WI38 (cell line): ENCODE measurements around the gene SLC18A2.

Experiments used
- H3K4me3 ChIP-seq: 2 replicates; pipeline ENCODE4 v1.5.1; 2011; ENCODE audit warnings: low read depth, mild to moderate bottlenecking, control low read depth, low read length
- CTCF ChIP-seq: IDR thresholded peaks from 2 replicates; pipeline ENCODE4 v1.5.1; 2012; ENCODE audit warnings: low read depth, mild to moderate bottlenecking, control low read depth, low read length

SLC18A2 gene

DNA sequence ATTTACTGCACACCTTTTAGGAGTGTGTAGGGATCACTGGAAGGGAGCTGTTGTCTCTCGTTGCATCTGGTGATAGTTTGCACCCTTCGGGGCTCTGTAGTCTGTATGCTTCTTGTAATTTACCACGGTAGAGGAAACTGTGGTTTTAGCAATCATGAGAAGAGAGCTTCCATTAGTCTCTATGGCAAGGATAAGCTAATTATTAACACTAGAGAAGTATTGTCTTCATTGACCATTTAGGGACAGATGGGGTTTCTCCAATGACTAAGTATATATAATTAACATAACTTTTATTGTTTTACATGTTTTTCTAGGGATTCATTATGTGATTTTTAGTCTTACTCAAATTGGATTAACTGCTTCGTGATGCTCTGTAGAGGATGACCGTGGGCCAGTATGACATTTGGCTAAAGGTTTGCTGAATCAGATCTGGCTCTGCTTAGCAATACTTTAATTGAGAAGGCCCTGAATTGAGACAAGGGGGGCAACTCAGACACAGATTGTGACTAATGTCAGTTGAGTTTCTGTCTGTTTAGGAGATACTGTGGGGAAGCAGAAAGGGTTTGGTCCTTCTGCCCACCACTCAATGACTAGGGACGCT, 8.7 kb downstream of the SLC18A2 start:
- TF ChIP-seq CTCF: no peak
- no peak overlapping the region for H3K4me3 ChIP-seq

- no peak overlapping the region for H3K4me3 ChIP-seq
- no peak for TF ChIP-seq CTCF
Observed at GRCh38 chr10:117250411-117250810, 9.5 kb downstream of the SLC18A2 start.

- H3K4me3 ChIP-seq: no peak overlapping the region
- TF ChIP-seq CTCF: no peak
Observed at GRCh38 chr10:117253908-117254307, 13.0 kb downstream of the SLC18A2 start.

DNA sequence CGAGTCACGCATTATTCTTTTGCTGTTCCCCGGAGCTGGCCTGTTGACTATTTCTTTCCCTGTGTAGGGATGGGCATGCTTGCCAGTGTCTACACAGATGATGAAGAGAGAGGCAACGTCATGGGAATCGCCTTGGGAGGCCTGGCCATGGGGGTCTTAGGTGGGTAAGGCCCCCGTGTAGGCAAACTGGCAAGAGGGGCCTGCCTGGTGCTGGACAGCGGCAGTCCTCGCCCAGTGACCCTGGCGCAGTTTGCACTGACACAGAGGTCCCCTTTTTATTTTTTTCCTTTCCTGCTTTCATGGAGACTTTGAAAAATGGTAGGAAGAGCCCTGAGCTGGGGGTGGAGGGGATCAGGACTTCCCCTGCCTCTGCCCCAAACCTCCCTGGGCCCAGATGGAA, 13.4 kb downstream of the SLC18A2 start:
- no peak for TF ChIP-seq CTCF
- H3K4me3 ChIP-seq: no peak overlapping the region

DNA sequence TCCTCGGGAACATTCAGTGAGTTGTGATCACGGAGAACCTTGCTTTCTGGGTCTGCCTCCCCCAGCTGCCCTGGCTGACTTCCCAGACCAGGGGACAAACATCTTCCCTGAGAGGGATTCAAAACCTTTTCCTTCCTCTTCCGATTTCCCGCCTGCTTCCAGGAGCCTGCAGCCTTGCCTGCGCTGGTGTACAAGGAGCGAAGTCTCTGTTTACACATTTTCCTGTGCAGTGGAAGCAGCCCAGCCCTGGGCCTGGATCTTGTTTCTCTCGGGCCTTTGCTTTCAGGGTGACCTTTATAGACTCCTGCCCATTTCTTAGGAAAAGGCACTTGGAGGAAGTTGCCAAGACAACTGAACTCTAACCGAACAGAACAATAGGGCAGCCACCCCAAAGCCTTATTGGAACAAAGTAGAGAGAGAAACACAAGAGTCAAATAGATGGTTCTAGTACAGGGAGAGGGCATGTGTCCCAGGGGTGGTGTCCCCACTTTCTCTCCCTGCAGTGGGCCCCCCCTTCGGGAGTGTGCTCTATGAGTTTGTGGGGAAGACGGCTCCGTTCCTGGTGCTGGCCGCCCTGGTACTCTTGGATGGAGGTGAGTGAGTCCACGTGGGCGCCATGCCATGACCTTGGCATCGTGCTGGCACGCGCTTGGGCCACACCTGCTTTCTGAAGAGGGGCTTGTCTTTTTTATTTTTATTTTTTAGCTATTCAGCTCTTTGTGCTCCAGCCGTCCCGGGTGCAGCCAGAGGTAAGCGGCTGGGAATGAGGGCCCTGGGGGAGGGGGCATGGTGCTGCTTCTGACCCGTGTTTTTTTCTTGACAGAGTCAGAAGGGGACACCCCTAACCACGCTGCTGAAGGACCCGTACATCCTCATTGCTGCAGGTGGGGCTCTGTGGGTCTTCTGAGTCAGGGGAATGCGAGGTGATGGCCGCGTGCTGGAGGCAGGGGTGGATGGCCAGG, 14.1 kb downstream of the SLC18A2 start:
- TF ChIP-seq CTCF: no peak
- no peak overlapping the region for H3K4me3 ChIP-seq

DNA sequence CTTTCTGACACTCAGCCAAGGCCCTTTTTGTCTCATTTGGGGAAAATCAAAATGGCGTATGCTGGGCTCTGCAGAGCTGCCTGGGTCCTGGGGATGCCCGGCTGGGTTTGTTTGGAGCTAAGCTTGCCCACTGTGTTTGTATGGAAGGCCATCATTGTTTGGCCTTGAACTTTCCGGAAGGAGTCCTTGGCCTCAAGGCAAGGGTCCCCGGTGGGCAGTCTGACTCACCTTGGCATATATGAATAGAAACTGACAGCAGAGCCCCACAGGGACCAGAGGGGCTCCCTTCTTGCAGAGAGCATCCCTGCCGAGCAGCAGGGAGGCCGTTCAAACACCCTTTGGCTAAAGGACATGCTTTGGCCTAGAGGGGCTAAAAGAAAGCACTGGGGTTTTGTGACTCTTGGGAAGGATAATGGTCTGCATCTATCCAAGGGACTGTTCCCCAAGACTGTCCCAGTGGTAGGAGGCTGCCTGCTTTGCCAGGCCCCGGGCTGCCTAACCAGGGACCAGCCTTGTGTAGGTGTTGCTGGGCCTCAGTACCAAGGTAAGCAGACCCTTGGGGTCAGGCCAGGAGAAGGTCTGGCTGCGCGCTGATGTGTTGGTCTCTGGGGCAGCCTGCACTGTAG, 15.0 kb downstream of the SLC18A2 start:
- no peak for TF ChIP-seq CTCF
- H3K4me3 ChIP-seq: no peak overlapping the region

- no peak for TF ChIP-seq CTCF
Observed at GRCh38 chr10:117256910-117257309, 16.0 kb downstream of the SLC18A2 start.

More at GRCh38 chr10:117256910-117257309, 16.0 kb downstream of the SLC18A2 start:
- no peak overlapping the region for H3K4me3 ChIP-seq
